Stomach smooth muscle (tissue), 2 donors: Measurements from ENCODE around the gene SLC22A12.

Experiments used
- H3K27ac ChIP-seq: one replicate; pipeline ENCODE4 v1.7.0; 2013; ENCODE audit warnings: mild to moderate bottlenecking, low read length, inconsistent platforms
- H3K27me3 ChIP-seq, 2 donors: one replicate each; pipeline ENCODE4 v1.7.0; 2013; ENCODE audit warnings: low read length in 2 of 2; ENCODE audit not compliant: insufficient read depth in 2 of 2, control insufficient read depth in 1 of 2
- H3K36me3 ChIP-seq, 2 donors: one replicate each; pipeline ENCODE4 v1.7.0; 2013; ENCODE audit warnings: low read length in 2 of 2; ENCODE audit not compliant: control insufficient read depth in 2 of 2, insufficient read depth in 2 of 2
- H3K4me1 ChIP-seq: one replicate; pipeline ENCODE4 v1.7.0; 2013; ENCODE audit warnings: low read length; ENCODE audit not compliant: control insufficient read depth, insufficient read depth
- H3K4me3 ChIP-seq, 2 donors: one replicate each; pipeline ENCODE4 v1.7.0; 2013; ENCODE audit warnings: low read length in 2 of 2
- H3K9ac ChIP-seq, 2 donors: one replicate each; pipeline ENCODE4 v1.7.0; 2013; ENCODE audit warnings: low read length in 2 of 2, mild to moderate bottlenecking in 1 of 2
- H3K9me3 ChIP-seq, 2 donors: one replicate each; pipeline ENCODE4 v1.7.0; 2013; ENCODE audit warnings: low read length in 2 of 2; ENCODE audit not compliant: control insufficient read depth in 2 of 2
- donor health status: healthy.
- donor health status: Pancreatic carcinoma.

Gene SLC22A12

GRCh38 chr11:64607381-64607985 lies 16.5 kb downstream of the SLC22A12 start:
- peak overlapping the region in 1 of 2 donors; percentile 47 for H3K9ac ChIP-seq
- no peaks in the 10 kb centered on the region for H3K36me3 ChIP-seq
- peak overlapping the region in 1 of 2 donors; percentile 29 for H3K4me3 ChIP-seq
- H3K9me3 ChIP-seq = no peaks in the 10 kb centered on the region
- no peaks in the 10 kb centered on the region for H3K27me3 ChIP-seq
- H3K4me1 ChIP-seq = peaks cover 3% of the 10 kb centered on the region
- no peak overlapping the region for H3K27ac ChIP-seq

GRCh38 chr11:64608046-64608445 lies 17.0 kb downstream of the SLC22A12 start:
- Histone ChIP-seq H3K4me1 (peaks cover 3% of the 10 kb centered on the region), H3K9ac (peak overlapping the region; percentile 21 to 28), H3K4me3 (peak overlapping the region; percentile 8 to 40), H3K36me3 (no peaks in the 10 kb centered on the region), H3K27ac (no peak overlapping the region), H3K27me3 (no peaks in the 10 kb centered on the region), H3K9me3 (no peaks in the 10 kb centered on the region)

- Histone ChIP-seq H3K9ac (no peak overlapping the region), H3K36me3 (no peaks in the 10 kb centered on the region), H3K4me3 (no peak overlapping the region), H3K27me3 (no peaks in the 10 kb centered on the region), H3K4me1 (peaks cover 3% of the 10 kb centered on the region), H3K27ac (no peak overlapping the region), H3K9me3 (no peaks in the 10 kb centered on the region)
These were observed 17.6 kb downstream of the SLC22A12 start for GRCh38 chr11:64608636-64609035.

GRCh38 chr11:64609436-64610047 lies 18.5 kb downstream of the SLC22A12 start:
- no peaks in the 10 kb centered on the region for H3K27me3 ChIP-seq
- H3K27ac ChIP-seq = no peak overlapping the region
- no peaks in the 10 kb centered on the region for H3K36me3 ChIP-seq
- H3K9me3 ChIP-seq = no peaks in the 10 kb centered on the region
- H3K9ac ChIP-seq = no peak overlapping the region
- H3K4me1 ChIP-seq = peaks cover 3% of the 10 kb centered on the region
- no peak overlapping the region for H3K4me3 ChIP-seq

GRCh38 chr11:64610596-64610995 lies 19.6 kb downstream of the SLC22A12 start:
- H3K36me3 ChIP-seq = peaks cover 0 to 2% of the 10 kb centered on the region in 2 donors

GRCh38 chr11:64611176-64611575 lies 20.2 kb downstream of the SLC22A12 start:
- peaks cover 3% of the 10 kb centered on the region for H3K4me1 ChIP-seq
- H3K9ac ChIP-seq = no peak overlapping the region
- H3K27me3 ChIP-seq = no peaks in the 10 kb centered on the region
- H3K4me3 ChIP-seq = no peak overlapping the region
- H3K9me3 ChIP-seq = no peaks in the 10 kb centered on the region
- no peak overlapping the region for H3K27ac ChIP-seq
- peaks cover 0 to 2% of the 10 kb centered on the region in 2 donors for H3K36me3 ChIP-seq

More at GRCh38 chr11:64610596-64610995, 19.6 kb downstream of the SLC22A12 start:
- H3K9me3 ChIP-seq = no peaks in the 10 kb centered on the region
- no peak overlapping the region for H3K4me3 ChIP-seq
- H3K4me1 ChIP-seq = peaks cover 3% of the 10 kb centered on the region
- H3K27ac ChIP-seq = no peak overlapping the region
- H3K27me3 ChIP-seq = no peaks in the 10 kb centered on the region
- no peak overlapping the region for H3K9ac ChIP-seq

GRCh38 chr11:64611869-64612646 lies 21.0 kb downstream of the SLC22A12 start:
- no peaks in the 10 kb centered on the region for H3K27me3 ChIP-seq
- H3K27ac ChIP-seq = no peak overlapping the region
- H3K4me1 ChIP-seq = peaks cover 3% of the 10 kb centered on the region
- no peak overlapping the region for H3K4me3 ChIP-seq
- H3K9me3 ChIP-seq = no peaks in the 10 kb centered on the region
- H3K36me3 ChIP-seq = peaks cover 0 to 2% of the 10 kb centered on the region in 2 donors
- H3K9ac ChIP-seq = no peak overlapping the region

- Histone ChIP-seq H3K4me3 (no peak overlapping the region), H3K36me3 (peaks cover 0 to 2% of the 10 kb centered on the region in 2 donors), H3K4me1 (peaks cover under 1% of the 10 kb centered on the region), H3K9me3 (no peaks in the 10 kb centered on the region), H3K27me3 (no peaks in the 10 kb centered on the region), H3K27ac (no peak overlapping the region), H3K9ac (no peak overlapping the region)
These were observed 22.6 kb downstream of the SLC22A12 start for GRCh38 chr11:64613648-64614047.

- peaks cover 5% of the 10 kb centered on the region for H3K4me1 ChIP-seq
- no peaks in the 10 kb centered on the region for H3K27me3 ChIP-seq
- H3K9me3 ChIP-seq = no peaks in the 10 kb centered on the region
- H3K27ac ChIP-seq = no peak overlapping the region
- H3K36me3 ChIP-seq = peaks cover 0 to 2% of the 10 kb centered on the region in 2 donors
- no peak overlapping the region for H3K9ac ChIP-seq
- no peak overlapping the region for H3K4me3 ChIP-seq
These were observed 23.9 kb downstream of the SLC22A12 start for GRCh38 chr11:64614917-64615316.

- Histone ChIP-seq H3K36me3 (peaks cover 0 to 2% of the 10 kb centered on the region in 2 donors), H3K27ac (no peak overlapping the region), H3K4me1 (peaks cover 13% of the 10 kb centered on the region), H3K4me3 (no peak overlapping the region), H3K9ac (no peak overlapping the region), H3K9me3 (no peaks in the 10 kb centered on the region), H3K27me3 (no peaks in the 10 kb centered on the region)
These were observed 25.8 kb downstream of the SLC22A12 start for GRCh38 chr11:64616817-64617216.
